H9 (cell line): Measurements from ENCODE around the gene TSKU. TPM values are rescaled to one million over a fixed set of nuclear protein-coding genes. Genes with fewer than 3 reads are reported as not detected.

Source experiments
- DNase-seq: peaks from one replicate; pipeline ENCODE4 v3.0.0-alpha.2; 2017
- H2AFZ ChIP-seq: one replicate; pipeline ENCODE4 v1.6.1; 2013; ENCODE audit warnings: mild to moderate bottlenecking, low read length, control low read depth, moderate library complexity
- H2AK5ac ChIP-seq: 2 replicates; pipeline ENCODE4 v1.6.1; 2013; ENCODE audit warnings: low read length, control low read depth, mixed read lengths; ENCODE audit not compliant: insufficient read length
- H2BK120ac ChIP-seq: one replicate; pipeline ENCODE4 v1.6.1; 2013; ENCODE audit warnings: low read depth, mild to moderate bottlenecking, low read length, control low read depth, inconsistent platforms; ENCODE audit not compliant: poor library complexity, severe bottlenecking
- H2BK12ac ChIP-seq: 2 replicates; pipeline ENCODE4 v1.6.1; 2013; ENCODE audit warnings: low read length, control low read depth, mixed read lengths, low read depth; ENCODE audit not compliant: insufficient read length
- H2BK15ac ChIP-seq: 2 replicates; pipeline ENCODE4 v1.6.1; 2013; ENCODE audit warnings: low read depth, low read length, control low read depth
- H2BK20ac ChIP-seq: one replicate; pipeline ENCODE4 v1.6.1; 2013; ENCODE audit warnings: low read depth, mild to moderate bottlenecking, low read length, control low read depth, inconsistent platforms; ENCODE audit not compliant: poor library complexity, severe bottlenecking
- H2BK5ac ChIP-seq: 2 replicates; pipeline ENCODE4 v1.6.1; 2013; ENCODE audit warnings: low read length, control low read depth, mixed read lengths; ENCODE audit not compliant: insufficient read length
- H3K14ac ChIP-seq: 2 replicates; pipeline ENCODE4 v1.6.1; 2013; ENCODE audit warnings: low read length, control low read depth; ENCODE audit not compliant: insufficient read depth
- H3K18ac ChIP-seq: 2 replicates; pipeline ENCODE4 v1.6.1; 2013; ENCODE audit warnings: low read depth, mild to moderate bottlenecking, mixed read lengths, low read length, control low read depth; ENCODE audit not compliant: insufficient read length
- H3K23ac ChIP-seq: 2 replicates; pipeline ENCODE4 v1.6.1; 2013; ENCODE audit warnings: low read length, control low read depth, mixed read lengths, low read depth; ENCODE audit not compliant: insufficient read length
- H3K23me2 ChIP-seq: 2 replicates; pipeline ENCODE4 v1.6.1; 2013; ENCODE audit warnings: low read depth, mild to moderate bottlenecking, mixed read lengths, low read length, control low read depth; ENCODE audit not compliant: insufficient read length, poor library complexity, severe bottlenecking
- H3K27ac ChIP-seq: 2 replicates; pipeline ENCODE4 v1.5.1; 2013; ENCODE audit warnings: low read length, control low read depth, mixed read lengths, low read depth; ENCODE audit not compliant: insufficient read length
- H3K27me3 ChIP-seq: 2 replicates; pipeline ENCODE4 v1.6.1; 2013; ENCODE audit warnings: low read length, control low read depth, inconsistent platforms; ENCODE audit not compliant: insufficient read depth
- H3K4ac ChIP-seq: 2 replicates; pipeline ENCODE4 v1.6.1; 2013; ENCODE audit warnings: low read depth, mild to moderate bottlenecking, control low read depth, inconsistent platforms, low read length, moderate library complexity
- H3K4me1 ChIP-seq: 2 replicates; pipeline ENCODE4 v1.6.1; 2013; ENCODE audit warnings: low read length, control low read depth, inconsistent platforms; ENCODE audit not compliant: insufficient read depth
- H3K4me2 ChIP-seq: 2 replicates; pipeline ENCODE4 v1.6.1; 2013; ENCODE audit warnings: low read length, control low read depth, mixed read lengths; ENCODE audit not compliant: insufficient read length, insufficient read depth
- H3K56ac ChIP-seq: 2 replicates; pipeline ENCODE4 v1.6.1; 2013; ENCODE audit warnings: low read depth, mild to moderate bottlenecking, mixed read lengths, low read length, control low read depth; ENCODE audit not compliant: insufficient read length
- H3K79me1 ChIP-seq: 2 replicates; pipeline ENCODE4 v1.6.1; 2013; ENCODE audit warnings: low read depth, mild to moderate bottlenecking, moderate library complexity, low read length, control low read depth, inconsistent platforms; ENCODE audit not compliant: insufficient read depth, poor library complexity, severe bottlenecking
- H3K79me2 ChIP-seq: 2 replicates; pipeline ENCODE4 v1.6.1; 2013; ENCODE audit warnings: low read length, control low read depth, inconsistent platforms; ENCODE audit not compliant: insufficient read depth
- H3K9ac ChIP-seq: 2 replicates; pipeline ENCODE4 v1.6.1; 2013; ENCODE audit warnings: low read length, control low read depth, mixed read lengths; ENCODE audit not compliant: insufficient read length; ENCODE audit errors: extremely low read depth
- H3K9me3 ChIP-seq: one replicate; pipeline ENCODE4 v1.6.1; 2013; ENCODE audit warnings: low read depth, low read length, inconsistent platforms; ENCODE audit not compliant: control insufficient read depth
- H3T11ph ChIP-seq: one replicate; pipeline ENCODE4 v1.6.1; 2013; ENCODE audit warnings: mild to moderate bottlenecking, low read length, control low read depth, inconsistent platforms
- H4K20me1 ChIP-seq: one replicate; pipeline ENCODE4 v1.6.1; 2013; ENCODE audit not compliant: control insufficient read depth, insufficient read length, insufficient read depth
- H4K5ac ChIP-seq: 2 replicates; pipeline ENCODE4 v1.6.1; 2013; ENCODE audit warnings: low read depth, mild to moderate bottlenecking, mixed read lengths, low read length, control low read depth; ENCODE audit not compliant: insufficient read length
- H4K8ac ChIP-seq: replicated peaks from 2 replicates; pipeline ENCODE4 v1.6.1; 2013; ENCODE audit warnings: low read length, control low read depth, mixed read lengths, low read depth; ENCODE audit not compliant: insufficient read length
- H4K91ac ChIP-seq: 2 replicates; pipeline ENCODE4 v1.6.1; 2013; ENCODE audit warnings: low read depth, mild to moderate bottlenecking, moderate library complexity, mixed read lengths, low read length, control low read depth; ENCODE audit not compliant: insufficient read length
- H3K27ac Mint-ChIP-seq, 3 experiments: 2 replicates in 2 of 3; 3 replicates in 1 of 3; pipeline ENCODE4 v1.8.0; 2020 to 2021; ENCODE audit warnings: mixed read lengths in 3 of 3, mild to moderate bottlenecking in 1 of 3, moderate library complexity in 1 of 3
- H3K27me3 Mint-ChIP-seq: 2 replicates; pipeline ENCODE4 v1.8.0; 2021; ENCODE audit warnings: low read depth, mild to moderate bottlenecking, moderate library complexity, mixed read lengths
- H3K36me3 Mint-ChIP-seq, 3 experiments: 2 replicates in 2 of 3; 3 replicates in 1 of 3; pipeline ENCODE4 v1.8.0; 2020 to 2021; ENCODE audit warnings: low read depth in 3 of 3, mixed read lengths in 3 of 3; ENCODE audit not compliant: insufficient read depth in 1 of 3
- H3K4me1 Mint-ChIP-seq, 2 experiments: 2 replicates each; pipeline ENCODE4 v1.8.0; 2020; ENCODE audit warnings: mixed read lengths in 2 of 2
- H3K4me3 Mint-ChIP-seq, 2 experiments: 2 replicates in 1 of 2; 3 replicates in 1 of 2; pipeline ENCODE4 v1.8.0; 2020 to 2021; ENCODE audit warnings: mild to moderate bottlenecking in 2 of 2, mixed read lengths in 2 of 2, moderate library complexity in 1 of 2
- H3K9me3 Mint-ChIP-seq, 2 experiments: 2 replicates in 1 of 2; 3 replicates in 1 of 2; pipeline ENCODE4 v1.8.0; 2020; ENCODE audit warnings: mild to moderate bottlenecking in 2 of 2, mixed read lengths in 2 of 2, moderate library complexity in 1 of 2
- WGBS: extraction: QIAGEN DNeasy Blood & Tissue Kit; methylation state at CpG from one replicate; pipeline ENCODE4 v1.1.7; 2013; ENCODE audit warnings: missing lambda C conversion rate, low lambda C conversion rate, mixed read lengths; ENCODE audit not compliant: insufficient read length; ENCODE audit errors: extremely low coverage; 5-methylcytosine and 5-hydroxymethylcytosine counted together
- total RNA-seq: library from RNA; stranded (reverse); gene quantifications from 2 replicates; pipeline ENCODE4 v1.2.1, GENCODE V29; 2021
- TF ChIP-seq, protein P1 (sequence below): fragments of 200-600 bp; sonication (generic); conservative IDR thresholded peaks from 3 replicates; pipeline ENCODE4 v1.8.0; 2021; ENCODE audit warnings: antibody characterized with exemption, mild to moderate bottlenecking

The TSKU gene
- total RNA-seq, 1 experiment from 2014 or later: 25.4 TPM

DNA sequence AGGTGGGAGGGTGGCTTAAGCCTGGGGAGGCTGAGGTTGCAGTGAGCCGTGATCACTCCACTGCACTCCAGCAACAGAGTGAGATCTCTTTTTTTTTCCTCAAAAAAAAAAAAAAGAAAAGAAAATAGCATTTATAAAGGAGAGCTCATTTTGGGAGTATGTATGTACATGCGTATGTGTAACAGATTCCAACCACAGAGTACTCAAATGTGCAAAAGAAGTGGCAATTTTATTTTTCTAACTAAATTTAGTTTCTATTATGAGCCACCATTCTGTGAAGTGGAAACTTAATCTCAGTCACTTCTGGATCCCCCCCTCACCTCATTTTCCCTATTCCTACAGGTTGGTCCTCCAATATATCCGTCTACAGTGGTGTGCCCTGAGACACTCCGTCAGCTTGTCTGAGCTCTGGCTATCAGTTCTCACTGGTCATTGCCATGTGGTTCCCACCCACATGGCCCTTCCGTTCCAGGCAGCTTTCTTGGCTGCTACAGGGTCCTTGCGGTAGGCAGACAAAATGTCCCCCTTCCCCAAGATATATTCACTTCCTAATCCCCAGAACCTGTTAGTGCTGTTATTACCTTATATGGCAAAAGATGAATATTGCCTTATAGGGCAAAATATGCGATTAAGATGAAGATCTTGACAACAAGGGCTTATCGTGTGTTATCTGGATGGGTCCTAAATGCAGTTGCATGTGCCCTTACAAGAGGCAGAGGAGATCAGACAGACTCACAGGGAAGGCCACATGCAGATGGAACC, 35.8 kb upstream of the TSKU start:
- Histone ChIP-seq H3K9me3 (no peaks in the 10 kb centered on the region), H3K4ac (no peak overlapping the region), H2BK5ac (no peak overlapping the region), H3K4me1 (no peaks in the 10 kb centered on the region; the same call in 1 of the 2 replicates), H3K18ac (no peak overlapping the region), H3K14ac (no peak overlapping the region), H4K91ac (no peak overlapping the region), H3K79me1 (no peaks in the 10 kb centered on the region), H2AK5ac (no peak overlapping the region), H4K8ac (no peak overlapping the region), H3K27me3 (no peaks in the 10 kb centered on the region), H3K23ac (no peak overlapping the region), H3K79me2 (no peaks in the 10 kb centered on the region), H3K9ac (no peak overlapping the region), H4K5ac (no peak overlapping the region), H2AFZ (no peak overlapping the region), H2BK12ac (no peak overlapping the region), H3K27ac (no peak overlapping the region), H2BK15ac (no peak overlapping the region), H2BK120ac (no peak overlapping the region), H2BK20ac (no peak overlapping the region), H4K20me1 (no peaks in the 10 kb centered on the region), H3T11ph (no peak overlapping the region), H3K4me2 (no peak overlapping the region), H3K23me2 (no peaks in the 10 kb centered on the region), H3K56ac (no peak overlapping the region)
- DNase-seq: no peak
- H3K4me1 Mint-ChIP-seq: peaks cover 13 to 36% of the 10 kb centered on the region in 2 experiments
- no peak overlapping the region for H3K4me3 Mint-ChIP-seq
- no peaks in the 10 kb centered on the region; a peak in 2 of 7 replicates for H3K36me3 Mint-ChIP-seq
- H3K9me3 Mint-ChIP-seq: no peaks in the 10 kb centered on the region; a peak in 1 of 5 replicates
- peaks cover 3% of the 10 kb centered on the region; the same call in 1 of the 2 replicates for H3K27me3 Mint-ChIP-seq
- WGBS: no CpG with 5 or more reads among the region's 8 CpGs
- H3K27ac Mint-ChIP-seq: no peak overlapping the region; a peak in 1 of 7 replicates
- TF ChIP-seq, protein P1, sequence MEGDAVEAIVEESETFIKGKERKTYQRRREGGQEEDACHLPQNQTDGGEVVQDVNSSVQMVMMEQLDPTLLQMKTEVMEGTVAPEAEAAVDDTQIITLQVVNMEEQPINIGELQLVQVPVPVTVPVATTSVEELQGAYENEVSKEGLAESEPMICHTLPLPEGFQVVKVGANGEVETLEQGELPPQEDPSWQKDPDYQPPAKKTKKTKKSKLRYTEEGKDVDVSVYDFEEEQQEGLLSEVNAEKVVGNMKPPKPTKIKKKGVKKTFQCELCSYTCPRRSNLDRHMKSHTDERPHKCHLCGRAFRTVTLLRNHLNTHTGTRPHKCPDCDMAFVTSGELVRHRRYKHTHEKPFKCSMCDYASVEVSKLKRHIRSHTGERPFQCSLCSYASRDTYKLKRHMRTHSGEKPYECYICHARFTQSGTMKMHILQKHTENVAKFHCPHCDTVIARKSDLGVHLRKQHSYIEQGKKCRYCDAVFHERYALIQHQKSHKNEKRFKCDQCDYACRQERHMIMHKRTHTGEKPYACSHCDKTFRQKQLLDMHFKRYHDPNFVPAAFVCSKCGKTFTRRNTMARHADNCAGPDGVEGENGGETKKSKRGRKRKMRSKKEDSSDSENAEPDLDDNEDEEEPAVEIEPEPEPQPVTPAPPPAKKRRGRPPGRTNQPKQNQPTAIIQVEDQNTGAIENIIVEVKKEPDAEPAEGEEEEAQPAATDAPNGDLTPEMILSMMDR: no peak
